Neural crest cell (in vitro differentiated cells): ENCODE data around the gene RAET1G. TPM values are rescaled to one million over a fixed set of nuclear protein-coding genes. Genes with fewer than 3 reads are reported as not detected.
"Not testable (repeated sequence)": the region's sequence is repeated elsewhere in the genome, so short reads cannot be mapped to it uniquely, and the experiment has no call there.

Experiments
- DNase-seq: peaks from one replicate; pipeline ENCODE4 v3.0.0; 2021; ENCODE audit warnings: low read depth, mixed read lengths, low spot score
- H3K27ac Mint-ChIP-seq: one replicate; pipeline ENCODE4 v1.8.0; 2021; ENCODE audit warnings: mild to moderate bottlenecking, mixed read lengths; ENCODE audit not compliant: unreplicated experiment
- H3K27me3 Mint-ChIP-seq: 2 replicates; pipeline ENCODE4 v1.8.0; 2021; ENCODE audit warnings: low read depth, mild to moderate bottlenecking, mixed read lengths
- H3K36me3 Mint-ChIP-seq: 2 replicates; pipeline ENCODE4 v1.8.0; 2021; ENCODE audit warnings: low read depth, mild to moderate bottlenecking, mixed read lengths
- H3K4me1 Mint-ChIP-seq: 2 replicates; pipeline ENCODE4 v1.8.0; 2021; ENCODE audit warnings: mixed read lengths
- H3K4me3 Mint-ChIP-seq: one replicate; pipeline ENCODE4 v1.8.0; 2021; ENCODE audit warnings: mild to moderate bottlenecking, mixed read lengths
- H3K9me3 Mint-ChIP-seq: 2 replicates; pipeline ENCODE4 v1.8.0; 2021; ENCODE audit warnings: mixed read lengths
- total RNA-seq: library from RNA; stranded (reverse); gene quantifications from 2 replicates; pipeline ENCODE4 v1.2.1, GENCODE V29; 2021
- TF ChIP-seq, protein P1 (sequence below): fragments of 200-600 bp; sonication (generic); conservative IDR thresholded peaks from 2 replicates; pipeline ENCODE4 v1.5.0; 2021; ENCODE audit warnings: antibody characterized with exemption, mild to moderate bottlenecking

RAET1G gene
- total RNA-seq, 1 donor from 2014 or later, result not detected

DNA sequence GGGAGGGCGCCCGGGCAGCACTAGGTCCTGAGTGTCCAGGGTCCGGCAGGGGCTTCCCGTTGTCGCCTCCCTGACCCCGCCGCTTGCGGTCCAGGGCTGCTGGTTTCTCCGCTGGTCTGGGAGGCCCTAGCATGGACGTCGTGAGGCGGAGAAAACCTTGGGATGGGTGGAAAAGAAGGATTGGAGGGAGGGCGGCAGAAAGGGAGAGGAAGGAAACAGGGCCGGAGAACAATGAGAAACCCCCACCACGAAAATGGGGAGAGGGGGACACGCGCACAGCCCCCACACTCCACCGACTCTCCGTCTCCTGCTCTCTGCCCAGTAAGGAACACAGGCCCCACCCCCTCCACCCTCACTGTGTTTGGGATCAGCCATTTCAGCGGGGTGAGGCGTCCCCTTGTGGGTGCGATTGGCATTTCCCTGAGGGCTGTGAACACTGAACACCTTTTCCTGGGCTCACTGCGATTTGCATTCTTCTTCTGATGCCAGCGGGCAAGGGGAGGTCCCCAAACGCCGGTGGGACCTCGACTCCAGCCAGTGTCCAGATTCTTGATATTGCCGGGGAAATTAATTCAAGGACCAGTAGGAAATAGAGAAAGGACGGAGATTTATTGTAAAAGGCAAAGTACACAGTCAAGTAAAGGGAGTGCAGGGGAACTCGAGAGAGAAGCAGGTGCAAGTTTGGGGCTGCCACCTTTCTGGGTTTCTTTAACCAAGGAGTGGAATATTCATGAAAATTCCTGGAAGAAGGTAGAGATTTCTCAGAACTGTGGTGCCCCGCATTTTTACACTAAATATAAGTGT, 3.3 kb upstream of the RAET1G start:
- TF ChIP-seq, protein P1, sequence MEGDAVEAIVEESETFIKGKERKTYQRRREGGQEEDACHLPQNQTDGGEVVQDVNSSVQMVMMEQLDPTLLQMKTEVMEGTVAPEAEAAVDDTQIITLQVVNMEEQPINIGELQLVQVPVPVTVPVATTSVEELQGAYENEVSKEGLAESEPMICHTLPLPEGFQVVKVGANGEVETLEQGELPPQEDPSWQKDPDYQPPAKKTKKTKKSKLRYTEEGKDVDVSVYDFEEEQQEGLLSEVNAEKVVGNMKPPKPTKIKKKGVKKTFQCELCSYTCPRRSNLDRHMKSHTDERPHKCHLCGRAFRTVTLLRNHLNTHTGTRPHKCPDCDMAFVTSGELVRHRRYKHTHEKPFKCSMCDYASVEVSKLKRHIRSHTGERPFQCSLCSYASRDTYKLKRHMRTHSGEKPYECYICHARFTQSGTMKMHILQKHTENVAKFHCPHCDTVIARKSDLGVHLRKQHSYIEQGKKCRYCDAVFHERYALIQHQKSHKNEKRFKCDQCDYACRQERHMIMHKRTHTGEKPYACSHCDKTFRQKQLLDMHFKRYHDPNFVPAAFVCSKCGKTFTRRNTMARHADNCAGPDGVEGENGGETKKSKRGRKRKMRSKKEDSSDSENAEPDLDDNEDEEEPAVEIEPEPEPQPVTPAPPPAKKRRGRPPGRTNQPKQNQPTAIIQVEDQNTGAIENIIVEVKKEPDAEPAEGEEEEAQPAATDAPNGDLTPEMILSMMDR, result peak; percentile 87
- Mint-ChIP-seq H3K4me3 (peak overlapping the region; percentile 78), H3K27ac (no peak overlapping the region), H3K4me1 (peaks cover 17% of the 10 kb centered on the region), H3K36me3 (no peaks in the 10 kb centered on the region), H3K27me3 (peaks cover 96% of the 10 kb centered on the region), H3K9me3 (no peaks in the 10 kb centered on the region)
- DNase-seq, result peak; percentile 88

DNA sequence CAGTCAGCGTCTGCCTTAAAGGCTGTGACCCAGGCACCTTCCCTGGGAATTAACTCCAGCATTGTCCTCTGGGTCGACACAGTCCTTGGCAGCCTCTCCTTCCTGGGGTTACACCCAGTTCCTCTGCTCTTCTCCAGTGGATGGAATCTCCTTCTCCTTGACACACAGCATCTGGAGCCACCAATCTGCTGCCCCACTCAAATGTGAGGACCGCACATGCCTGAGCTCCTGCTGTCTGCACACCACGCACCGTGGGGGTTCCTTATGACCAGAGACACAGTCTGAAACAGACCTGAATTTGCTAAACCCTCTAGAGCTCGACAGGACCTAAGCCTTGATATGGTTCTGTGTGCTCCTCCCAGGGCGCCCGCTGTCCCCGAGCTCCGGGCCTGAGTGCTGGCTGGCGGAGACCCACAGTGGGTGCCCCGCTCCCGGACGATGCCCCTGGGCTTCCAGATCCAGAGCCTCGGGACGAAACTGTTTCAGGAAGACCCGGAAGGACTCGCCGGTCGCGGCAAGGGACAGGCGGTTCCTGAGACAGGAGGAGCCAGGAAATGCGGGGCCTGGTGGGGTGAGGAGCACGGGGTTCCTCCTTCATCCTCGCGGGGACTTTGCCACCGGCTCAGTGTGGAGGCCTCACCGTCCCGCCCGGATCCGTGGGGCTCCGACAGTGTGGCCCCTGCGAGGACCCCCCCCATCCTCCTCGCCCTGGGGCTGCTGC, 2.5 kb upstream of the RAET1G start:
- H3K36me3 Mint-ChIP-seq, result no peaks in the 10 kb centered on the region
- TF ChIP-seq, protein P1, result no peak
- H3K27ac Mint-ChIP-seq, result no peak overlapping the region
- peaks cover 96% of the 10 kb centered on the region for H3K27me3 Mint-ChIP-seq
- no peaks in the 10 kb centered on the region for H3K9me3 Mint-ChIP-seq
- H3K4me1 Mint-ChIP-seq, result peaks cover 17% of the 10 kb centered on the region
- no peak for DNase-seq
- peak overlapping the region; percentile 79 for H3K4me3 Mint-ChIP-seq

DNA sequence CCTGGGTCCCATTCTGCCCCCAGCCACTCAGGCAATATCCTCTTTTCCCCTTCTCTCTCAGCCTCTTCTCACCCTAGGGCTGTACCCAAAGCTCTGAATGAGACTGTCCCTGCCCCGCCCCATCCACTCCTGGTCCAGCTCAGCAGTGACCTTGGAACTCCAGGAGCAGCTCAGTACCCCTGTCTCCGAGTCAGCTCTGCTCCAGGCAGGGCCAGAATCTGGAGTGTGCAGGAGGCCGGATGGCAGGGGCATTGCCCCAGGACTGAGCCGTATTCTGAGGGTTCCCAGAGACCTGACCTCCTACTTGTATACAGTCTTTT, 2.0 kb upstream of the RAET1G start:
- DNase-seq, result no peak
- TF ChIP-seq, protein P1, result no peak
- Mint-ChIP-seq H3K27ac (no peak overlapping the region), H3K36me3 (no peaks in the 10 kb centered on the region), H3K9me3 (no peaks in the 10 kb centered on the region), H3K27me3 (peaks cover 96% of the 10 kb centered on the region), H3K4me3 (peak overlapping the region; percentile 79), H3K4me1 (peaks cover 17% of the 10 kb centered on the region)

DNA sequence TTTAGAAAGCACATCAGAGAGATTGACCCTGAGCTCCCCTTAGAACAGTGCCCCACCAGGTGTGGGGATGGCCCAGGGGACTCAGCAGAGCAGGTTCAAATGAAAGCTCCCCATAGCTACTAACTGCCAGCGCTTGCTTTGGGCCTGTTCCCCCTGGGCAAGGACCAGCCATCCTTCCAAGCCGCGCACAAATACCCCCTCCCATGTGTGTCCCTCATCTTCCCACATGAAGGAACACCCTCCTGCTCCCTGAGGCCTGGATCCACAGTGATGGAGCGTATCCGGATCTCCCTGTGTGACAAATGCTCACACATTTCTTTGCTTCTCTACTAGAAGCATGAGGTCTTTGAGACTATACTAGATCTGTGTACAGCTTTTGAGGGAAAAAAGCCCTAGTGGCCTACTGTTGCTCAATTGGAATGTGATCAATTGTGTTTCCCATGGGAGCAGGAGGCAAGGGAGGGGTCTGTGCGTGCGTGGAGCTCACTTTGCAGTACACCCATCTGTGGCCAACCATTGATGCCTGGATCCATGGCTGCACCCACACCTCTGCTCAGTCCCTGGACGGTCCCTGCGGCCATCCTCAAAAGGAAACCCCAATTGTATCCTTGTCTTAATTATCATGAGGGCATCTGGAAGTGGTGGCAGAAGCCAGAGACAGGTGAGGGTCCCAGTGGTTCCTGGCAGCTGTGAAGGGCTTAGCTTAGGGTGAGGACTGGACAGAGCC, 1.4 kb upstream of the RAET1G start:
- Mint-ChIP-seq H3K27me3 (peaks cover 91% of the 10 kb centered on the region), H3K4me3 (peak overlapping the region; percentile 79), H3K4me1 (peaks cover 17% of the 10 kb centered on the region), H3K9me3 (no peaks in the 10 kb centered on the region), H3K27ac (no peak overlapping the region), H3K36me3 (no peaks in the 10 kb centered on the region)
- no peak for DNase-seq
- TF ChIP-seq, protein P1, result no peak

DNA sequence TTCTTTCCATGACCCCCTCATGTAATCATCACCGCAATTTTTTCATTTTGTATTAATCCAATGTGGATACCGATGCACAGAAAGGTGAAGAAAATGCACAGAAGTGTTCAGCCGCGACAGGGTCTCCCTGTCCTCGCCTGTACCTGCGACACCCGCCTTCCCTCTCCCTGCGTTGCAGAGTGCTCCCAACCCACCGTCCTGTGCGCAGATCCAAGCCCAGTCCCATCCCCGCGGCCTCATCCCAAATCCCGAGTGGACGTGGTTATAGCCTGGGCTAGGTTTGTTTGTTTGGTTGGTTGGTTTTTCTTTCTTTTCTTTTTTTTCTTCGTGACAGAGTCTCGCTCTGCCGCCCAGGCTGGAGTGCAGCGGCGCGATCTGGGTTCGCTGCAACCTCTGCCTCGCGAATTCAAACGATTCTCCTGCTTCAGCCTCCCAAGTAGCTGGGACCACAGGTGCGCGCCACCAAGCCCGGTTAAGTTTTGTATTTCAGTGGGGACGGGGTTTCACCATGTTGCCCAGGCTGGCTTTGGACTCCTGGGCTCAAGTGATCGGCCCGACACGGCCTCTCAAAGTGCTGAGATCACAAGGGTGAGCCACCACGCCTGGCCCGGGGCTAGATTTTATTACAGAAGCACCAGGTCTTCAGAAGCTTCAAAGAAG, 536 bp upstream of the RAET1G start:
- Mint-ChIP-seq H3K4me1 (peaks cover 17% of the 10 kb centered on the region), H3K27ac (no peak overlapping the region), H3K4me3 (peak overlapping the region; percentile 90), H3K27me3 (peaks cover 91% of the 10 kb centered on the region), H3K36me3 (no peaks in the 10 kb centered on the region), H3K9me3 (no peaks in the 10 kb centered on the region)
- no peak for DNase-seq
- TF ChIP-seq, protein P1, result no peak

DNA sequence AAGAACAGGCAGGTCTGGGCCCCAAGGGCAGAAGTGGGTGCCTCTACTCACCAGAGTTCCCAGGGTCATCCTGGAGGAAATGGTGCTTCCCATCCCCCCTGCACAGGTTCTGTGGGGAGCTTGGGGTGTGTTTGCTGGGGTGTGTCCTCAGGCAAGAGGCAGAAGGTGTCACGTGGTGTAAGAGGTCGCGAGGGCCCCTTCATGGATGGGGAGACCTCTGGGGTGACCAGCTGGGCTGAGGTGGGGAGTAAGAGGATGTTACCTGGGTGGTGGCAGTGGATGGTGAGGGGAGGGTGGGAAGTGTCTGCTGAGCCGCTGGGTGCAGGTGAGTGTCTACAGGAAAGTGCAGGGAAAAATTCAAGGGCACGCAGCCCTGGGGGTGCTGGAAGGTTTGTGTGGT, 830 bp downstream of the RAET1G start:
- DNase-seq, H3K9me3 Mint-ChIP-seq, H3K36me3 Mint-ChIP-seq, H3K27ac Mint-ChIP-seq: not testable (repeated sequence)
- H3K4me1 Mint-ChIP-seq, result peaks cover 17% of the 10 kb centered on the region
- peaks cover 80% of the 10 kb centered on the region for H3K27me3 Mint-ChIP-seq
- peak overlapping the region; percentile 90 for H3K4me3 Mint-ChIP-seq
